ENCODE data around the gene IGFL2.

IGFL2 gene

DNA sequence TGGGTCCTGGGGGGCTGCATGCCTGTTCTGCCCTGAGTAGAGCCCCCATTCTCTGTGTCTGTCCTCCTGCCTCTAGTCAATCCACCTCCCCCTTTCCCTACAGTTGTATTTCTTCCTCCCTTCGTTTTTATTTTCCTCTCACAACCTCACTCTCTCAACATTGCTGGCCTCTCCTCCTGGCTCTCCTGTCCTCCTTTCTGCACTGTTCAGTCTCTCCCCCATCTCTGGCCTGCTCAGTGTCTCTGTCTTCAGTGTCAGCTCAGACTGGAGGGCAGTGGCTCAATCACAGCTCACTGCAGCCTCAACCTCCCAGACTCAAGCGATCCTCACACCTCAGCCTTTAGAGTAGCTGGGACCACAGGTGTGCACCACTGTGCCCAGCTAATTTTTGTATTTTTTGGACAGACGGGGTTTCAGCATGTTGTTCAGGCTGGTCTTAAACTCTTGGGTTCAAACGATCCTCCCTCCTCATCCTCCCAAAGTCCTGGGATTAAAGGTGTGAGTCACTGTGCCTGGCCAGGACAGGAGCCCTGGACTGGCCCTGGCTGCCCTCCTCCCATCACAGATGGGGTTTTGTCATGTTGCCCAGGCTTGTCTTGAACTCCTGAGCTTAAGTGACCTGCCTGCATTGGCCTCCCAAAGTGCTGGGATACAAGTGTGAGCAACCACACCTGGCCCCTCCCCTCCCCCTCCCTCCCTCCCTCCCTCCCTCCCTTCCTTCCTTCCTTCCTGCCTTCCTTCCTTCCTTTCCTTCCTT is 49.5 kb downstream of the IGFL2 start:
- Histone ChIP-seq H2AFZ (ENCODE audit: low read depth, low read length) (no peak overlapping the region), H3K27ac (ENCODE audit: low read length) (no peak overlapping the region), H4K20me1 (ENCODE audit: insufficient read depth, low read length) (no peaks in the 10 kb centered on the region), H3K79me2 (ENCODE audit: insufficient read depth, low read length) (no peaks in the 10 kb centered on the region), H3K27me3 (ENCODE audit: insufficient read depth, low read length, poor library complexity) (peaks cover 12% of the 10 kb centered on the region), H3K36me3 (ENCODE audit: insufficient read depth, low read length) (no peaks in the 10 kb centered on the region), H3K9ac (ENCODE audit: low read depth, low read length) (no peak overlapping the region), H3K4me3 (ENCODE audit: low read depth in 1 of 2, low read length in 2 of 2) (no peak overlapping the region), H3K4me2 (ENCODE audit: insufficient read depth, low read length) (no peak overlapping the region), H3K9me3 (ENCODE audit: insufficient read depth, low read length, severe bottlenecking) (no peaks in the 10 kb centered on the region), H3K4me1 (ENCODE audit: insufficient read depth, low read length) (no peaks in the 10 kb centered on the region)
- ATAC-seq (ENCODE audit: insufficient read depth, low read depth), result no peak
- TF ChIP-seq, protein P1, sequence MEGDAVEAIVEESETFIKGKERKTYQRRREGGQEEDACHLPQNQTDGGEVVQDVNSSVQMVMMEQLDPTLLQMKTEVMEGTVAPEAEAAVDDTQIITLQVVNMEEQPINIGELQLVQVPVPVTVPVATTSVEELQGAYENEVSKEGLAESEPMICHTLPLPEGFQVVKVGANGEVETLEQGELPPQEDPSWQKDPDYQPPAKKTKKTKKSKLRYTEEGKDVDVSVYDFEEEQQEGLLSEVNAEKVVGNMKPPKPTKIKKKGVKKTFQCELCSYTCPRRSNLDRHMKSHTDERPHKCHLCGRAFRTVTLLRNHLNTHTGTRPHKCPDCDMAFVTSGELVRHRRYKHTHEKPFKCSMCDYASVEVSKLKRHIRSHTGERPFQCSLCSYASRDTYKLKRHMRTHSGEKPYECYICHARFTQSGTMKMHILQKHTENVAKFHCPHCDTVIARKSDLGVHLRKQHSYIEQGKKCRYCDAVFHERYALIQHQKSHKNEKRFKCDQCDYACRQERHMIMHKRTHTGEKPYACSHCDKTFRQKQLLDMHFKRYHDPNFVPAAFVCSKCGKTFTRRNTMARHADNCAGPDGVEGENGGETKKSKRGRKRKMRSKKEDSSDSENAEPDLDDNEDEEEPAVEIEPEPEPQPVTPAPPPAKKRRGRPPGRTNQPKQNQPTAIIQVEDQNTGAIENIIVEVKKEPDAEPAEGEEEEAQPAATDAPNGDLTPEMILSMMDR (IDR thresholded peaks at IDR 0.05; ENCODE audit: borderline replicate concordance, extremely low read depth, low read length, poor library complexity, severe bottlenecking), result no peak
- no peak for DNase-seq

DNA sequence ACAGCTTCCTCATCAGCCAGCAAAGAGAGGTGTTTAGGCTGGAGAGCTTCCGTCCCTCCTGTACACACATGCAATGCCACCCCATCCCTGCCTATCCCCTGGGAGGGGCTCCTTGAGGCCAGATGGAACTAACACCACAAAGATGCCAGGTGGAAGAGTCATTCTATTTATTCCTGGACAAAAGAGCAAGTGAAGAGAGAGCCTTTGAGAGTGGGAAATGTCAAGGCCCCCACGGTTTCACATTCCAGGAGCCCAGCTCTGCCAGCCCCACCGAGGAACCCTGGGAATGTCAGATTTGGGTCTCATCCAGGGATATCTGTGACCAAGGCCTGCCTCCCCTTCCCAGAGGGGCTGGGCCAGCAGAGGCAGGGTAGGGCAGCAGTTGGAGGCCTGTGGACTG is 50.7 kb downstream of the IGFL2 start:
- Histone ChIP-seq H3K27me3 (ENCODE audit: insufficient read depth, low read length, poor library complexity) (peaks cover 12% of the 10 kb centered on the region), H2AFZ (ENCODE audit: low read depth, low read length) (no peak overlapping the region), H3K27ac (ENCODE audit: low read length) (no peak overlapping the region), H3K9me3 (ENCODE audit: insufficient read depth, low read length, severe bottlenecking) (no peaks in the 10 kb centered on the region), H3K36me3 (ENCODE audit: insufficient read depth, low read length) (no peaks in the 10 kb centered on the region), H3K9ac (ENCODE audit: low read depth, low read length) (no peak overlapping the region), H3K4me1 (ENCODE audit: insufficient read depth, low read length) (no peaks in the 10 kb centered on the region), H3K4me3 (ENCODE audit: low read depth in 1 of 2, low read length in 2 of 2) (no peak overlapping the region), H4K20me1 (ENCODE audit: insufficient read depth, low read length) (no peaks in the 10 kb centered on the region), H3K4me2 (ENCODE audit: insufficient read depth, low read length) (no peak overlapping the region), H3K79me2 (ENCODE audit: insufficient read depth, low read length) (no peaks in the 10 kb centered on the region)
- TF ChIP-seq EZH2 (IDR thresholded peaks at IDR 0.05; ENCODE audit: borderline replicate concordance, low read depth, low read length, severe bottlenecking), result no peak
- TF ChIP-seq, protein P1 (IDR thresholded peaks at IDR 0.05; ENCODE audit: borderline replicate concordance, extremely low read depth, low read length, poor library complexity, severe bottlenecking), result no peak
- no peak for ATAC-seq (ENCODE audit: insufficient read depth, low read depth)
- no peak for DNase-seq

GRCh38 chr19:46201454-46202310 is 53.6 kb downstream of the IGFL2 start:
- no peak overlapping the region for H3K9ac ChIP-seq (ENCODE audit: low read depth, low read length)
- ATAC-seq (ENCODE audit: insufficient read depth, low read depth) (no peak), DNase-seq (no peak)
- no peaks in the 10 kb centered on the region for H3K79me2 ChIP-seq (ENCODE audit: insufficient read depth, low read length)
- no peaks in the 10 kb centered on the region for H3K36me3 ChIP-seq (ENCODE audit: insufficient read depth, low read length)
- H4K20me1 ChIP-seq (ENCODE audit: insufficient read depth, low read length), result 0 out of 2 replicates have a peak, but pooled peaks cover 3% of the 10 kb centered on the region
- H3K9me3 ChIP-seq (ENCODE audit: insufficient read depth, low read length, severe bottlenecking), result no peaks in the 10 kb centered on the region
- no peak overlapping the region for H2AFZ ChIP-seq (ENCODE audit: low read depth, low read length)
- no peak overlapping the region for H3K27ac ChIP-seq (ENCODE audit: low read length)
- no peak overlapping the region for H3K4me3 ChIP-seq (ENCODE audit: low read depth in 1 of 2, low read length in 2 of 2)
- H3K27me3 ChIP-seq (ENCODE audit: insufficient read depth, low read length, poor library complexity), result peaks cover 6% of the 10 kb centered on the region
- no peak overlapping the region for H3K4me2 ChIP-seq (ENCODE audit: insufficient read depth, low read length)
- no peaks in the 10 kb centered on the region for H3K4me1 ChIP-seq (ENCODE audit: insufficient read depth, low read length)
- TF ChIP-seq, protein P1 (IDR thresholded peaks at IDR 0.05; ENCODE audit: borderline replicate concordance, extremely low read depth, low read length, poor library complexity, severe bottlenecking), result no peak
- TF ChIP-seq EZH2 (IDR thresholded peaks at IDR 0.05; ENCODE audit: borderline replicate concordance, low read depth, low read length, severe bottlenecking), result no peak

Measured in DND-41 (cell line).